GM08714 (cell line): ENCODE results near the gene MYH7.
"Not testable (repeated sequence)": the region's sequence is repeated elsewhere in the genome, so short reads cannot be mapped to it uniquely, and the experiment has no call there.

Source experiments
- H3K4me3 ChIP-seq: fragments of 200-500 bp; sonication (Bioruptor generic); 2 replicates; pipeline ENCODE4 v1.5.1; 2014; ENCODE audit warnings: mild to moderate bottlenecking, low read length, inconsistent platforms
- ZNF274 ChIP-seq: IDR thresholded peaks from 2 replicates; pipeline ENCODE4 v1.6.1; 2012; ENCODE audit warnings: mild to moderate bottlenecking, low read depth, low read length

MYH7 gene

DNA sequence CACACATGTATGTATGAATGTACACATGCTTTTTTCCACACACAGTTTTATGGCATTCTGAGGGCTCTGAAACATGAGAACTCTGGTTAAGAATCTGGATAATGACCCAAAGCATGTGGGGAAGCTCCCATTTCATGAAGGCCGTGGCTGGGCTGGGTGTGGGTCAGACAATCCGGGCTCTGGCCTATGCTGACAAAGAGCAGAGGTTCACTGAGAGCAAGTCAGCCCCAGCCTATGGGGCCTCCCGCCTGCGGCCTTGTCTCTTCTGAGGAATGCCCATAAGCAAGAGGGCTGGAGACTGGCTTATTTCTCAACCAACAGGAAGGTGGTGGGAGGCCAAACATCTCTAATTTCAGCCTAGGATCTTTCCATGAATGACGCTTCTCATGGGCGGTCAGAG, 35.9 kb downstream of the MYH7 start:
- no peak for TF ChIP-seq ZNF274
- no peak overlapping the region for H3K4me3 ChIP-seq

DNA sequence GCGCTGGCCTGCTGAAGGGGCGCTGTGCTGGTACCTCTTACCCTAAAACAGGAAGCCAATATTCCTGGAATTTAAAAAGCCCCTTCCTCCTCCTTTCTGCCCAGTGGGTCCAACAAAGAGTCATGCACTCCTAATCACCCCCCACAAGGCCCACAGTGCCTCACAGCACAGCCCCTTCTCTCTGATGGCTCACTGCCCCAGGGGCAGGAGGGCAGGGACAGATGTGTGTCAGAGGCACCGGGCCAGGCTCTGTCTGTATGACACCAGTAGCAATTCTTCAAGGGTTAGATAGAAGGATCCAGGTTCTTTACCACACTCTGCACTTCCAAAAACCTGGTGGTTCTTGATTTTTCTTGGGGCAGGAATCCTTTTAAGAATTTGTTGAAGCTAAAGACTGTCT, 36.3 kb downstream of the MYH7 start:
- TF ChIP-seq ZNF274 = no peak
- no peak overlapping the region for H3K4me3 ChIP-seq

DNA sequence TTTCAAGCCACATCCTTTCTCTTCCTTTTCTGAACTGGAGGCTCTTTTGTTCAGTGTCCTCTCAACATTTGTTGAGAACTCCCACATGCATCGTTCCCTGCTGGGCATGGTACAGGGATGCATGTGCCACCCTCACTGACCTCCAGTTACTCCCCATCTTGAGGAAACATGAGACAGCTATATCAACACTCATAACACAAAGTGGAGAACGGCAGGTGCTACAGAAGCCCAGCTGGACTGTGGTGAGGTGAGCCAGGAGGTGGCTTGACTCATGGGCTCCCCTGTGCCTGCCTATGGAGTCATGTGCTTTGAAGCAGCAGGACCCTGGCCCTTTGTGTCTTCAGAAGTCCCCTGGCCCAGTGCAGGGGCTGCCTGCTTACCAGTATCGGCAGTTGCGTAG, 37.1 kb downstream of the MYH7 start:
- no peak for TF ChIP-seq ZNF274
- no peak overlapping the region for H3K4me3 ChIP-seq

GRCh38 chr14:23396781-23397407, 38.6 kb downstream of the MYH7 start:
- no peak overlapping the region for H3K4me3 ChIP-seq

GRCh38 chr14:23396126-23396525, 39.3 kb downstream of the MYH7 start:
- H3K4me3 ChIP-seq = no peak overlapping the region
- no peak for TF ChIP-seq ZNF274

More at GRCh38 chr14:23396781-23397407, 38.6 kb downstream of the MYH7 start:
- no peak for TF ChIP-seq ZNF274

DNA sequence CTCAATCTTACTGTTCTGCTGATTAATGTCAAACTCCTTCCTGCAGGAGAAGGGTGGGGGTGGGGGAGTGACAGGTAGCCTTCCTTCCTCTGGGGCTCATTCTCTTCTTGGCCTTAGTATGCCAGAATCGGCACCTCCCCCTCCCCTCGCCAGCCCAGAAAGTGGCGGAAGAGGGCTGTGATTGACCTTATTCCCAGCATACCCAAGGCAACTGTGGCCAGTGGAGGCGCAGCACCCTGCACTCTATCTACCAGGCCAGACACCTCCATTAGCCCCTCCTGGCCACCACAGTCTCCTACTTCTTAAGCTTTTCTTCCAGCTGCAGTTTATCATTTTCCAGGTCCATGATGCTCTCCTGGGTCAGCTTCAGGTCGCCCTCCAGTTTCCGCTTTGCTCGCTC, 42.8 kb downstream of the MYH7 start:
- H3K4me3 ChIP-seq = no peak overlapping the region
- TF ChIP-seq ZNF274 = no peak

- not testable (repeated sequence) for H3K4me3 ChIP-seq
Measured at GRCh38 chr14:23389871-23390270, 45.6 kb downstream of the MYH7 start.

DNA sequence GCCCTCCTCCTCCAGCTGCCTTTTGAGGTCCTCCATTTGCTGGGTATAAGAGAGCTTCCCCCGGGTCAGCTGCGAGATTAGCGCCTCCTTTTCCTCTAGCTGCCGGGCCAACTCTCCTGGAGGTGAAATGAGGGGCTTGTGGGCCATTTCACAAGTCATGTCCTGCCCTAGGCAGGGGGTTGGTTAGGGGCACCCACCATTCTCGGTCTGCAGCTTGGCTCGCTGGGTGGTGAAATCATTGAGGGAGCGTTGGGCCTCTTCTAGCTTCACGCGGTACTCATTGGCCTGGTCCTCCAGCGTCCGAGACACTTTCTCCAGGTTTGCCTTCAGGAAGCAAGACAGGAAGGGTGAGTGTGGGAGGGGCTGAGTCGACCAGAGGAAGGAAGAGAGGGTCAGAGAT, 46.1 kb downstream of the MYH7 start:
- no peak overlapping the region for H3K4me3 ChIP-seq
- no peak for TF ChIP-seq ZNF274

DNA sequence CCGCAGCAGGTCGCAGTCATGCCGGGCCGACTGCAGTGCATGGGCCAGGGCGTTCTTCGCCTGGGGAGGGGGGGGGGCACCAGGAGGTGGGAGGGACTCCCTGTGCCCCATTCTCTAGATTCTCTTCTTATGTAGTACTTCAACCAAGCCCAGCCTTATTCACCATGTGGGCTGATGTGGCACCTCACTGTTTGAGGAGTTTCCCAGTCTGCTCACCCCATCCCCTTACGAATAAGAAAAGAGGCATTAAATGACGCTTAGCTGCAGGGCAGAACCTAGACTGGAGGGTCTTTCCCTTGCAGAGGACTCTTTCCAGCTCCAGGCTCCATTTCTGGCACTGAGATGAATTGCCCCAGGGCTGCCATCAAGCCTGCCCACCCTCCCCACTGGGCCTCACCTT, 46.5 kb downstream of the MYH7 start:
- no peak for TF ChIP-seq ZNF274
- no peak overlapping the region for H3K4me3 ChIP-seq

GRCh38 chr14:23387916-23388882, 47.3 kb downstream of the MYH7 start:
- no peak overlapping the region for H3K4me3 ChIP-seq
- no peak for TF ChIP-seq ZNF274

DNA sequence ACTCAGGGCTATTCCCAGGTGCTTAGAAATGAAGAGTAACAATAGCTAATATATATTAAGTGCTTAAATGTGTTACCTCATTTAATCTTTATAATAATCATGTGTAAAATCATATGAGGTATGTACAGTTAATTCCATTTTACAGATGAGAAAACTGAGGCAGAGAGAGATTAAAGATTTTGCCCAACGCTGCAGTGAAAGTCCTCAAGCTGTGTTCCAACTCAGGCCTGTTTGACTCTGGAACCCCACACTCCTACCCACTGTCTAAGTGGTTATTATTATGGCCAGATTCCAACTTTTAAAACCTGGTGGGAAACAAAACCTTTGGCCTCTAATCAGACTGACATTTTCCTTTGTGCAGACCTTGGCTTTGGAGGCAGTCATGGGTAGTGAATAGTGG, 48.5 kb downstream of the MYH7 start:
- TF ChIP-seq ZNF274 = no peak

DNA sequence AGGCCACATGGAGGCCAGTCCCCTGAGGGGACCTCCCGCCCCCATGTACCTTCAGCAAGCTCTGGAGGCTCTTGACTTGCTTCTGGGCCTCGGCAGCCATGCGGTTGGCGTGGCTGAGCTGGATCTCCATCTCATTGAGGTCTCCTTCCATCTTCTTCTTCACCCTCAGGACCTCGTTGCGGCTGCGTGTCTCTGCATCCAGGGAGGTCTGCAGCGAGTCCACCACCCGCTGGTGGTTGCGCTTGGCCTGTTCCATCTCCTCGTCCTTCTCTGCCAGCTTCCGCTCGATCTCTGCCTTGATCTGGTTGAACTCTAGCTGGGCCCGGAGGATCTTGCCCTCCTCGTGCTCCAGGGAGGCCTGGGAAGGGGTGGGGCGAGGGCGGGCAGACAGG, 49.2 kb downstream of the MYH7 start:
- not testable (repeated sequence) for H3K4me3 ChIP-seq

More for the DNA sequence above, 48.5 kb downstream of the MYH7 start:
- H3K4me3 ChIP-seq = no peak overlapping the region

GRCh38 chr14:23385642-23386265, 49.7 kb downstream of the MYH7 start:
- no peak overlapping the region for H3K4me3 ChIP-seq
- TF ChIP-seq ZNF274 = no peak

DNA sequence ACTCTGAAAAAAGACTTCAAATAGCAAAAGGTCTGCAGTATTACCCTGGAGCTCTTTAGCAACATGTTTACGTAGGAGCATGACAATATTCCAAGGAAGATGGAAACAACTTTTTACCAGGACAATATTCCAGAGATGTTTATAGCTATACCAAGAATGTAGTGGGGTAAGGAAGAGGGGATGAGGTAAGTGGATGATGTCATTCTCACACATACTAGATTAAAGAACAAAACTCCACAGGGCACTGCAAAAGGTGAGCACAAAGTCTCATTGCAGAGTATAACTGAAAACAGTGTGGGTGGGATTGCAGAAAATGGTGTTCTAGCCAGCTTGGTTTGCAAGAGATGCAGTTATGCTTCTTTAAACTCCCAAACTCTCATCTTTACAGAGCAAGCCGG, 50.2 kb downstream of the MYH7 start:
- H3K4me3 ChIP-seq = no peak overlapping the region
- TF ChIP-seq ZNF274 = no peak

GRCh38 chr14:23384364-23385080, 50.9 kb downstream of the MYH7 start:
- no peak overlapping the region for H3K4me3 ChIP-seq
- no peak for TF ChIP-seq ZNF274
